CD4-positive, alpha-beta T cell (primary cell): Measurements from ENCODE around the gene SORBS1. TPM values are rescaled to one million over a fixed set of nuclear protein-coding genes. Genes with fewer than 3 reads are reported as not detected.

ENCODE experiments used
- ATAC-seq: fragments of 200-7000 bp; cut with Tn5 transposase; one replicate; pipeline ENCODE4 v1.10.0; 2022; ENCODE audit warnings: mild to moderate bottlenecking; ENCODE audit not compliant: poor library complexity
- CTCF ChIA-PET: fragments of 350-600 bp; sonication (Branson Sonifier 250); formaldehyde crosslinking; loops from one replicate; lab custom pipeline; 2021; ENCODE audit warnings: antibody characterized with exemption, inconsistent platforms; lab: Charles Lee
- POLR2A ChIA-PET: fragments of 350-600 bp; sonication (Branson Sonifier 250); formaldehyde crosslinking; loops from one replicate; lab custom pipeline; 2021; ENCODE audit warnings: antibody characterized with exemption, inconsistent platforms; lab: Charles Lee
- DNase-seq, 14 experiments: peaks; one replicate each; pipeline ENCODE4 v3.0.0-alpha.2; 2013 to 2020; ENCODE audit warnings: mixed read lengths in 2 of 14
- H3K27ac ChIP-seq, 2 donors: one replicate each; pipeline versions ENCODE4 v1.5.1 to v1.7.0; 2013; ENCODE audit warnings: low read length in 2 of 2, low read depth in 1 of 2, mild to moderate bottlenecking in 1 of 2
- H3K27me3 ChIP-seq, 2 experiments: 1 replicate in 1 of 2; 2 replicates in 1 of 2; pipeline versions ENCODE4 v1.6.1 to v1.7.0; 2013; ENCODE audit warnings: low read length in 2 of 2, control low read depth in 1 of 2, mild to moderate bottlenecking in 1 of 2, moderate library complexity in 1 of 2; ENCODE audit not compliant: insufficient read depth in 2 of 2, control insufficient read depth in 1 of 2
- H3K36me3 ChIP-seq: one replicate; pipeline ENCODE4 v1.6.1; 2013; ENCODE audit warnings: low read length, control low read depth; ENCODE audit not compliant: insufficient read depth
- H3K4me1 ChIP-seq: one replicate; pipeline ENCODE4 v1.6.1; 2013; ENCODE audit warnings: low read length, control low read depth; ENCODE audit not compliant: insufficient read depth
- H3K4me3 ChIP-seq: one replicate; pipeline ENCODE4 v1.5.1; 2013; ENCODE audit warnings: mild to moderate bottlenecking, low read length, moderate library complexity
- H3K9me3 ChIP-seq, 2 experiments: 1 replicate in 1 of 2; 2 replicates in 1 of 2; pipeline versions ENCODE4 v1.6.1 to v1.7.0; 2013; ENCODE audit warnings: low read length in 2 of 2, mild to moderate bottlenecking in 2 of 2, control low read depth in 1 of 2, moderate library complexity in 1 of 2; ENCODE audit not compliant: control insufficient read depth in 1 of 2, insufficient read depth in 1 of 2
- H3K27ac Mint-ChIP-seq: one replicate; pipeline ENCODE4 v1.8.0; 2020; ENCODE audit warnings: mixed read lengths
- H3K27me3 Mint-ChIP-seq: one replicate; pipeline ENCODE4 v1.8.0; 2021; ENCODE audit warnings: mixed read lengths
- H3K36me3 Mint-ChIP-seq: one replicate; pipeline ENCODE4 v1.8.0; 2021; ENCODE audit warnings: low read depth, mixed read lengths
- H3K4me1 Mint-ChIP-seq: one replicate; pipeline ENCODE4 v1.8.0; 2021; ENCODE audit warnings: low read depth, mixed read lengths
- H3K4me3 Mint-ChIP-seq: one replicate; pipeline ENCODE4 v1.8.0; 2020; ENCODE audit warnings: mild to moderate bottlenecking, mixed read lengths
- H3K9me3 Mint-ChIP-seq: one replicate; pipeline ENCODE4 v1.8.0; 2020; ENCODE audit warnings: mixed read lengths
- intact Hi-C, 2 experiments: fragments of 100-400 bp; cut with DNase I in 1 of 2; cut with micrococcal nuclease in 1 of 2; formaldehyde crosslinking; loops; one replicate each; pipeline versions ENCODE4 v1.15.1 to v1.9.0; 2023 to 2025; cut with DNase I, micrococcal nuclease
- total RNA-seq, 174 experiments: library from RNA in 2 of 174; stranded (reverse) in 2 of 174; gene quantifications; one replicate each; pipeline ENCODE4 v1.2.3 and lab custom pipeline; 2021 to 2026
- TF ChIP-seq, protein P1 (sequence below): fragments of 200-600 bp; IDR thresholded peaks from one replicate; pipeline ENCODE4 v1.8.0; 2022; ENCODE audit warnings: antibody characterized with exemption, mild to moderate bottlenecking

Gene SORBS1
- total RNA-seq, 2 experiments from 2014 or later: 1.4 to 1.8 TPM

DNA sequence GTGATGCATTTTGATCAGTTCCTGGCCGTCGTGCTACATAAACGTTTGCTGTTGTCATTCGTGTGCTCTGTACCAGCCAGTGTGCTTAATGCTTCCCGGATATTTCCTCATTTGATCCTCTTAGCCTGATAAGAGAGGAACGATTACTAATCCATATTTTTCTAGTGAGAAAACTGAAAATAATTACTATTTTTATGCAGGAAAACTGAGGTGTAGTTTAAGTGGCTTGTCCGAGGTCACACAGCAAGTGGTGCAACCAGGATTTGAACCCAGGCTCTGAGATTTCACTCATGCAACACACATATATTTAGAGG is 650 bp upstream of the SORBS1 start:
- Mint-ChIP-seq H3K4me3 (peak overlapping the region; percentile 94), H3K27ac (peak overlapping the region; percentile 72), H3K9me3 (no peaks in the 10 kb centered on the region), H3K27me3 (no peaks in the 10 kb centered on the region), H3K4me1 (peaks cover 16% of the 10 kb centered on the region), H3K36me3 (peaks cover 4% of the 10 kb centered on the region)
- CTCF ChIA-PET: no interaction called here
- TF ChIP-seq, protein P1, sequence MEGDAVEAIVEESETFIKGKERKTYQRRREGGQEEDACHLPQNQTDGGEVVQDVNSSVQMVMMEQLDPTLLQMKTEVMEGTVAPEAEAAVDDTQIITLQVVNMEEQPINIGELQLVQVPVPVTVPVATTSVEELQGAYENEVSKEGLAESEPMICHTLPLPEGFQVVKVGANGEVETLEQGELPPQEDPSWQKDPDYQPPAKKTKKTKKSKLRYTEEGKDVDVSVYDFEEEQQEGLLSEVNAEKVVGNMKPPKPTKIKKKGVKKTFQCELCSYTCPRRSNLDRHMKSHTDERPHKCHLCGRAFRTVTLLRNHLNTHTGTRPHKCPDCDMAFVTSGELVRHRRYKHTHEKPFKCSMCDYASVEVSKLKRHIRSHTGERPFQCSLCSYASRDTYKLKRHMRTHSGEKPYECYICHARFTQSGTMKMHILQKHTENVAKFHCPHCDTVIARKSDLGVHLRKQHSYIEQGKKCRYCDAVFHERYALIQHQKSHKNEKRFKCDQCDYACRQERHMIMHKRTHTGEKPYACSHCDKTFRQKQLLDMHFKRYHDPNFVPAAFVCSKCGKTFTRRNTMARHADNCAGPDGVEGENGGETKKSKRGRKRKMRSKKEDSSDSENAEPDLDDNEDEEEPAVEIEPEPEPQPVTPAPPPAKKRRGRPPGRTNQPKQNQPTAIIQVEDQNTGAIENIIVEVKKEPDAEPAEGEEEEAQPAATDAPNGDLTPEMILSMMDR: no peak
- Histone ChIP-seq H3K27me3 (peaks cover 0 to 3% of the 10 kb centered on the region in 2 experiments), H3K9me3 (no peaks in the 10 kb centered on the region), H3K36me3 (no peaks in the 10 kb centered on the region), H3K4me1 (peaks cover 14% of the 10 kb centered on the region), H3K4me3 (peak overlapping the region; percentile 96), H3K27ac (no peak overlapping the region)
- DNase-seq (no peak), ATAC-seq (no peak)
- POLR2A ChIA-PET: interaction anchor here (0.7 kb wide), 1 partner anchor 132 kb away, joined by 4 read pairs; the partner anchor contains the start of gene TCTN3
- intact Hi-C loops: loop anchor here in 1 of 2 experiments (2.0 to 5.0 kb wide), 3 partner anchors 95 to 570 kb away; partner anchors contain the start of genes ALDH18A1, TCTN3 and ZNF518A

DNA sequence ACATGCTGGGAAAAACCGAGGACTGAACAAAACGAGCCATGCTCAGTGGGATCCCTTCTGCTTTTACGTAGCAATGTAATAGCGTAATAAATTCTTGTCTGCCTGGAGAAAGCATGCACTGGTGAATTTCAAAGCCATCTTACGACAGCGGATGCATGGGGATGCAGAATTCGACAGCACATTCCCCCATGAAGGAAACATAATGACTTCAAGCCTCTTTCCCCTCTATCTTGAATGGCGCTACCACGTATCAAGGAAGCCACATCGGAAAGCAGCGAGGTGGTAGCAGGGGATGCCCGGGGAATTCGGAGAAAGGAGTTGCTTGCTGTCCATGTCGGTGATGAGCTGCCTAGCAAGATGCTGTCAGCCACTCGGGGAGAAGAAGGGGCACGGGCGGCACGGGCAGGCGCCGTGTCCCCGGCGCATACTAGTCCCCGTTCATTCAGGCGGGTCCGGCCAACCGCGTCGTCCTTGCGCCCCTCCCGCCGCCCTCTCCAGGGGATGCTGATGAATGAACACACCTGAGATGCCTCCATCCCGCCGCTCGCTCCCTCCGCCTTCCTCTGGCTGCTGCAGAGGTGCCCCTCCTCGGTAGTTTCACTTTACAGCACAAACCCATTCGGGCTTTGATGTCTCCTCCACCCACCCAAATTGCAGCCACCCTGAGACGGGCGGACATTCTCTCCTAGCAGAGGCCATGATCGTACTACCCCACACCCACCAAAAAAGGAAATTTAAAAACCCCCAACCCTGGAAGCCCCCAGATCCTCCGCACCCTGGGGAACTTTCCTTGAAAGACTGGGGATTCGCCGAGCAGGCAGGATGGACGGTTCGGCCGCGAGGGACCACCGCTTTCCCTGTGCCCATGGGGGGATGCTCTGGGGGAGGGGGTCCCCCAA is 644 bp downstream of the SORBS1 start:
- ChIA-PET POLR2A (no interaction called here), CTCF (no interaction called here)
- peak; percentile 17 to 67 (median 28) for DNase-seq
- H3K4me3 Mint-ChIP-seq: peak overlapping the region; percentile 100
- Histone ChIP-seq H3K27me3 (peaks cover 0 to 3% of the 10 kb centered on the region in 2 experiments), H3K4me3 (peak overlapping the region; percentile 96), H3K4me1 (peaks cover 14% of the 10 kb centered on the region), H3K27ac (no peak overlapping the region), H3K9me3 (no peaks in the 10 kb centered on the region), H3K36me3 (no peaks in the 10 kb centered on the region)
- no peaks in the 10 kb centered on the region for H3K27me3 Mint-ChIP-seq
- peak; percentile 50 for ATAC-seq
- peak overlapping the region; percentile 72 for H3K27ac Mint-ChIP-seq
- peaks cover 16% of the 10 kb centered on the region for H3K4me1 Mint-ChIP-seq
- intact Hi-C loops: loop anchor here in 1 of 2 experiments (5.0 kb wide), 2 partner anchors 97 to 572 kb away; partner anchors contain the start of genes ALDH18A1 and ZNF518A
- peaks cover 4% of the 10 kb centered on the region for H3K36me3 Mint-ChIP-seq
- no peaks in the 10 kb centered on the region for H3K9me3 Mint-ChIP-seq
- TF ChIP-seq, protein P1: no peak

DNA sequence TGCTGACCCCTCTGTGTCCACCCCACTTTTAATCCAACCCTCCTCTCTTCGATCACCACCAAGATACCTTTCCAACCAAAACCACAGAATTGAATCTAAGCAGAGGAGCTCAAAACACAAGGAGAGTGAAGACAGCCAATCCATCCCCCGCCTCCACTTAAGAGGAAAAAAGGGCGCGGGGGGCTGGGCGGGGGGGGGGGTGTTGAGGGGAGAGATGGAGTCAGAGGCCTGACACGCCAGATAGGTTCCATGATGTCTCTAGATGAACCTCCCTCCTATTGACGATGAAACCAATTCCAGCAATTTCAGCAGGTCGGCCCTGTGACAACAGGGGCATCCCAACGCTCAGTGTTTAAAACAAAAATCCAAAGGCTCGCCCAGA is 1.3 kb downstream of the SORBS1 start:
- peaks cover 16% of the 10 kb centered on the region for H3K4me1 Mint-ChIP-seq
- peak overlapping the region; percentile 100 for H3K4me3 Mint-ChIP-seq
- no peak overlapping the region for H3K27ac Mint-ChIP-seq
- Histone ChIP-seq H3K4me1 (peaks cover 14% of the 10 kb centered on the region), H3K27me3 (peaks cover 0 to 3% of the 10 kb centered on the region in 2 experiments), H3K9me3 (no peaks in the 10 kb centered on the region), H3K36me3 (no peaks in the 10 kb centered on the region), H3K4me3 (peak overlapping the region; percentile 96), H3K27ac (no peak overlapping the region)
- H3K27me3 Mint-ChIP-seq: no peaks in the 10 kb centered on the region
- ChIA-PET CTCF (no interaction called here), POLR2A (no interaction called here)
- TF ChIP-seq, protein P1: no peak
- H3K9me3 Mint-ChIP-seq: no peaks in the 10 kb centered on the region
- intact Hi-C loops: loop anchor here in 1 of 2 experiments (5.0 kb wide), 2 partner anchors 97 to 572 kb away; partner anchors contain the start of genes ALDH18A1 and ZNF518A
- no peak for DNase-seq
- ATAC-seq: no peak
- H3K36me3 Mint-ChIP-seq: peaks cover 4% of the 10 kb centered on the region
